GM18907 (cell line): Measurements from ENCODE around the gene LRRC63.
"Not testable (repeated sequence)": the region's sequence is repeated elsewhere in the genome, so short reads cannot be mapped to it uniquely, and the experiment has no call there.

Experiments used
- ATAC-seq: cut with Tn5 transposase; IDR thresholded peaks from one replicate; pipeline ENCODE4 v1.9.1; 2021; ENCODE audit warnings: mild to moderate bottlenecking, moderate library complexity; ENCODE audit not compliant: unreplicated experiment

LRRC63 gene

GRCh38 chr13:46181377-46181839 lies 30.3 kb upstream of the LRRC63 start:
- ATAC-seq = no peak

GRCh38 chr13:46181840-46182490 lies 29.8 kb upstream of the LRRC63 start, which contains the start of gene LCP1:
TSS of gene LCP1 (minus strand) at chr13:46182177. CDS start at chr13:46159662, 22,515 bp downstream.
- peak; percentile 71 for ATAC-seq

DNA sequence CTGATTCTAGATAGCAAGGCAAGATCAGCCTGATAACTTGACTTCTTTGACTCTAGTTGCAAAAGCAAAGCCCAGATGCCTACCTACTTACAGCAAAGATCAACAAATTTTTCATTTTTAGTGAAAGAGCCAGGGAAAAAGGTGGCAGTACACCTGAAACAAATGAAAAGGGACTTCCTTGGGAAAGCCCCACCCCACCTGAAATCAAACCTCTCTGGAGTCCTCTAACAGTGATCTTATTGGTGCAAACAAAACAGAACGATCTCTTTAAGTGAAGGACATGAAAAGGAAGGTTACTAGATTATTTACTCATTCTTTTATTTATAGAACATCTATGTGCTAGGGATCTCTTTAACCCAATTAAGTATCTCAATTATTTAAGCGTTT lies 29.2 kb upstream of the LRRC63 start:
- ATAC-seq = peak; percentile 6

DNA sequence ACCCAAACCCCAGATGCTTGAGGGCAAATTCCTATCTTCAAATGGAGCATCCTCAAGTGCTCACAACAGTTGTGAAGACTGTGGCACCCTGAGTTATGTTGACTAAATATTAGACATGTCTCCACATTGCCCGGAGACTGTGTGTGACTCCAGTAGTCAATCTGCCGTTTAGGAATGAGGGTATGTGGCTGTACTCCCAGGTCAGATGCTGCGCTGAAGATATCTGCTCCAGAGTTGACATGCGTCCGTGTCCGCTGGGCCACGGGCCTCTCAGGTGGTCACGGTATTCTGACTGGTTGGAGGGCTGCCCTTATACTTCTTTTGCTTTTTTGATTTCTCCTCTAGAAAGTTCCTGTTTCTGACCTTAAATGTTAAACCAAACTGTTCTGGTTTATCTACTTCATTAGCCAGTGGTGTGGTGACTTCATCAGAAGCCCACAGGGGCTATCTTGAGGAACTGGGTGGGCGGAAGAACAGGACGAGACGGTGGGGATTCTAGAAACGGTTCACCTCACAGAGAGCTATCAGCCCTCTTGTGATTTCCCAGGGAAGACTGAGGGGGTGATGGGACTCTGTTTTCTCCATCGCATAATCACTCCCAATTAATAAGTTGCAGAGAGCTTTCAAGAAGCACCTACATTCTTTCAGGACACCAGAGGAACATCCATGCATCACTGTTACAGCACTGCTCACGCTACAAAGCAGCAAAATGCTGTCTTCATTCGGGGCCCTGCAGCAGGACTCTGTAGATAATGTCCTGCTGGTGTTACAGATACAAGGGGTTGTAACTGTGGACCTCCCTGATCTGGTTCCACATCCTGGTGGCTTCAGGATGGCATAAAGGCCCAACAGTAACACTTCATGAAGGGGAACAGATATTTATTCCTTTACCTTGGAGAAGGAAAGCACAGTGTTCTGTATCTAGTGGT lies 28.4 kb upstream of the LRRC63 start:
- ATAC-seq = no peak

DNA sequence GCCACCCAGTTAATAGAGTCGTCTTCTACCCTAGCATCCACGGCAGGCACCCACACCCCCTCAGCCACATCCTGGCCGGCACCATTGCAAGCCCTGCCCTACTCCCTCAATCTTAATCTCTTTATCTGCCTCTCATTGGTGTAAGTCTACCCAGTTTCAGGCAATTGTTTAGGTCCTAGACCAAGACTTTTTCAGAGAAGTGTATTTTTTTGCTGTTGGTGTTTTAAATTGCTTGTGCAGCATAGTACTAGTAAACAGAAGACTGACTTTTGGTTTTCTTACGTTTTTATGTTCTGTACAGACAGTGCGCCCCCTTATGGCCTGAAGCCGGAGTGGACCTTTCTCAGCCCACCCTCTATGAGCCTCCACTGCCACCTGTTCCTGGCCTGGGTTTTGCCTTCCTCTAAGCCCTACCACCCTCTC lies 27.4 kb upstream of the LRRC63 start:
- peak; percentile 47 for ATAC-seq

- ATAC-seq = no peak
Observed at GRCh38 chr13:46185634-46186033, 26.1 kb upstream of the LRRC63 start.

DNA sequence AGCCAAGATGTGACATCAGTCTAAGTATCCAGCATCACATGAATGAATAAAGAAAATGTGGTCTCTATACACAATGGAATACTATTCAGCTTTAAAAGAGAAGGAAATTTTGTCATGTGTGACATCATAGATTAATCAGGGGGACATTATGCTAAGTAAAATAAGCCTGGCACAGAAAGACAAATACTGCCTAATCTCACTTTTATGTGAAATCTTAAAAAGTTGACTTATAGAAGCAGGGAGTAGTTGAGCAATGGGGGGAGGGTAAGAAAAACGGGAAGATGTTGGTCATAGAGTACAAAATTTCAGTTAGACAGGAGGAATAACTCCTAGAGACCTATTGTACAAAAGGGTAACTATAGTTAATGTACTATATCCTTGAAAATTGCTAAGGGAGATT lies 19.3 kb upstream of the LRRC63 start:
- ATAC-seq = no peak

DNA sequence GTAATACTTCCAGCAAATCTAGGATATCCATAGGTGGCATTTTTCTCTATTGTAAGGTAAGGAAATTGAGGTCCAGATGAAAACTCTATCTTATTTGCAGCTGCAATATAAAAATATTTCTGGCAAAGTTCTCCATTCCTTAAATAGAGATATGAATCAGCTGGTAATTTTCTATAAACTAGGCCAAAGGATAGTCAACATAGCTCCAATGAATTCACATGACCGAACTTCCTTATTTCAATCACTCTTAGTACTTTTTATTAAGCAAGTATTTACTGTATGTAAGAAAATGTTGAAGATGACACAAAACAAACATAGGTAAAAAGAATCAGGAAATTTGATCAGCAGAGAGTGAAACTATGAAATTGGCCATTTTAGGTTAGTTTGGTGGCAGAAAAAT lies 16.7 kb upstream of the LRRC63 start:
- ATAC-seq = no peak

DNA sequence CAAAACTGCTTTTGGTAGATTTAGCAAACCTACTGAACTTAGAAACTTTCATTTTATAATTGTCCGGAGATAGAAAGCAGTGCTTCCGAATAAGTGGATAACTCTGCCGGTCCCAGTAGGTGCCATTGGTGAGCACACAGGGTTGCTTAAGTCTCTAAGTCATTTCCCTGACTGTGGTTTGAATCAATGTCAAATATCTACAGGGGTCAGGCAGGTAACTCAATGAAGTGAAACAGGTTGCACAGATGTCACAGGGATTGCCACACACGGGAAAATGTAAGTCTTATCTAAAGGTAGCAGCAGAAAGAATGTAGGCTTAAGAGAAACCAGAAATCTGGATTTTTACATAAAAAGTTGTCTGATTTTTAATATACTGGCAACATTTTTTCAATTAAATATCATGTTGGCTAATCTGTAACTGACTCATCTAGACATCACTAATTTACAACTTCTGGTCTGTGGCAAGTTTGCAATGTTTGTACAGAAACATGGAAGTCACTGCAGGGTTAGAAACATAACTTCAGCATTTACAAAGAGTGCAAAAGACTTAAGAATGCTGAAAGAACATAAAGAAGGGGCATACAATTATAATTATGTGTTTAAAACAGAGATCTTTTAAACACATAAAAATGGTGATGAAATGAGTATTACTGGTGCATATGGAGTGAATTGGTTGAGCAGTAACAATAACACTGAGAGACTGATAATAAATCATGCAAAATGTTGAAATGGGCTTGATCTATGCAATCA lies 14.3 kb upstream of the LRRC63 start:
- ATAC-seq = no peak

DNA sequence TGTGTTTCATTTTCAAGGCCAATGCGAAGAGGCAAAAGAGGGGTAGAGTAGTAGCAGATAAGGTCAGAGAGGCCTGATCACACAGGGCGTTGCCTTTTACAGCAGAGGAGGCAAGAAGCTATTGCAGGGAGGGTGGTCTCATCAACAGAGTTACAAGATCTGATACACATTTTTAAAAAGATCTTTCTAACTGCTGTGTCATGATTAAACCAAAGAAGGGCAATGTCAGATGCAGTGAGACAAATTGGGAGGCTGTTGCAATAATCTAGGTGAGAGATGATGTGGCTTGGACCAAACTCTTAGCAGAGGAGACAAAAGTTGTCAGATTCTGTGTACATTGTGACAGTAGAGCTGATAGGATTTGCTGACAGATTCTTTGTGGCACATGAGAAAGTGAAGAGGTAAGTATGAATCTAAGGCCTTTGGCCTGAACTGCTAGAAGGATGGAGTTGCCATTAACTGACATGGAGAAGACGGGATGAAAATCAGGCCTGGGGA lies 13.0 kb upstream of the LRRC63 start:
- no peak for ATAC-seq

- ATAC-seq = peak; percentile 46
Observed at GRCh38 chr13:46202188-46202795, 9.4 kb upstream of the LRRC63 start.

DNA sequence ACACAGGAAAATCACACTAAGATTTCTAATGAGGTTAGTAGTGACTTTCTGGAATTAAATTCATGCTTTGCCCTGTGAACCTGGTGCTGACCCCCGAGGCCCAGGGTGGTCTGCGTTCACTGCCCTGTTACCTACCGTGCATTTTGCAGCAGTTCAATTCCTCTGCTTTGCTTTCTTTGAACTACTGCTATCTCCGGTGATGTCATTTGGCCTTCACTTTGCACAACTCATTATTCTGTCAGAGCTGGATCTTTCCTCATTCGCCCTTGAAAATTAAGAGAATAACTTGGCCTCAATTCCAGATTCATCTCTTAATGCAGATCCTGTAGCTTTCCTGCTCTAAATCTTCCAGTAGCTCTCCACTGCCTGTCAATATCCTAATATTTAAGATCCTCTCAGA lies 8.8 kb upstream of the LRRC63 start:
- ATAC-seq = no peak

DNA sequence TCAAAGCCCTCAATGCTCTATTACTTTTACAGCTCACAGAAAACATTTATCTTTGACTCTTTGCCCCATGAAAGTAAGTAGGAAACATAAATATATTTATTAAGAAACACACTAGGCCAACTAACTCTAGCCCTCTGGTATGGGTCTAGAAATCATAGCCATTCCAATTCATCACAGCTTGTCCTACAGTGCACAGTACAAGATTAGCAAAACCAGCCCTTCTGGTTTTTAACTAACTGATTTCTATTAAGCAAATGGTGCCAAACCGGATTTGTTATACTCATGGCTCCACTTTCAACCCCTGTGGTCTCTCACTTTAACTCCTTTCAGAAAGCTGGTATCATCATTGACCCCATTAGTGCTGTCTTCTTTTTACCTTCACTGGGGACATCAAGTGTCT lies 5.6 kb upstream of the LRRC63 start:
- no peak for ATAC-seq

- no peak for ATAC-seq
Observed at GRCh38 chr13:46207828-46208227, 3.9 kb upstream of the LRRC63 start.

- ATAC-seq = no peak
Observed at GRCh38 chr13:46210362-46211083, 1.2 kb upstream of the LRRC63 start.

- peak; percentile 31 for ATAC-seq
Observed at GRCh38 chr13:46211116-46211482, 629 bp upstream of the LRRC63 start.

DNA sequence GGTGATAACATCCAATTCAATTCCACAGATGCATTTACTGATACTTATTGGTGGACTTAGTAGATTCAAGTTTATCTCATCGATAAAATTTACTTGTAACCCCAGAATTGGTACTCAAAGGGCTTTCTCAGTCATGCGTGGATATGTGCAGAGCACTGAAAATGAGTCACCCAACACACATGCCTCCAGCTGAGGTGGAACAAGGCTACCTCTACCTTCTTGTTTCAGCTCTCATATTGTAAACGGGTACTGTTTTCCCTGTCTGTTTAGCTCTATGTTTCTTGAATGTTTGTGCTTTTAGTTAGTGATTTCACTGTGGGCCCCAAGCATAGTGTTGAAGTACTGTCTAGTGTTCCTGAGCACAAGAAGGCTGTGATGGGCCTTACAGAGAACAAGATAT lies 1.5 kb downstream of the LRRC63 start:
- ATAC-seq = no peak

- not testable (repeated sequence) for ATAC-seq
Observed at GRCh38 chr13:46214741-46215140, 3.0 kb downstream of the LRRC63 start.

GRCh38 chr13:46220234-46220633 lies 8.5 kb downstream of the LRRC63 start:
- ATAC-seq = not testable (repeated sequence)

DNA sequence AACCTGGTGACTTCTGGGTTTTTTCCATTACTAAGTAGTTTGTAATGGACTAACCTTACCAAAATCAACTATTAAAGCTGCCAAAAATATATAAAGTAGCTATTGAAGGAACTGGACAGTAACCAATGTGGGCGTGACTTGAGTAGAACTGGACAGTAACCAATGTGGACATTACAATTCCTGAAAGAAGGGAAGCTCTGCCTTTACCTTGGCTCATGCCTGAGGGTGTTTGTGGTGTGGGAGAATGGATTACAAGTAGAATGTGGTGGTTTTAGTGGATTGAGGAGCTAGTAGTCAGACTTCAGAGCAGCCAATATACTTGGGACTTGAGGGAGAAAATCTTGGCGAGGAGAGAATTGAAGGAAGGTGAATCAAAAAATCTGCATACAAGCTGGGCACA lies 17.5 kb downstream of the LRRC63 start:
- ATAC-seq = no peak
